CD4-positive, alpha-beta T cell treated with Interleukin-21 for 1 hour (primary cell): Measurements from ENCODE around the gene TM9SF2.
A peak's percentile ranks its signal among the peaks of the same experiment; 100 is the strongest.

Experiments
- DNase-seq: peaks from one replicate; pipeline ENCODE4 v3.0.0-alpha.2; 2020

Gene TM9SF2

GRCh38 chr13:99582511-99582910 lies 81.2 kb downstream of the TM9SF2 start:
- DNase-seq = no peak

- DNase-seq = no peak
These were observed 84.3 kb downstream of the TM9SF2 start for GRCh38 chr13:99585609-99586008.

GRCh38 chr13:99587021-99587420 lies 85.7 kb downstream of the TM9SF2 start:
- no peak for DNase-seq

DNA sequence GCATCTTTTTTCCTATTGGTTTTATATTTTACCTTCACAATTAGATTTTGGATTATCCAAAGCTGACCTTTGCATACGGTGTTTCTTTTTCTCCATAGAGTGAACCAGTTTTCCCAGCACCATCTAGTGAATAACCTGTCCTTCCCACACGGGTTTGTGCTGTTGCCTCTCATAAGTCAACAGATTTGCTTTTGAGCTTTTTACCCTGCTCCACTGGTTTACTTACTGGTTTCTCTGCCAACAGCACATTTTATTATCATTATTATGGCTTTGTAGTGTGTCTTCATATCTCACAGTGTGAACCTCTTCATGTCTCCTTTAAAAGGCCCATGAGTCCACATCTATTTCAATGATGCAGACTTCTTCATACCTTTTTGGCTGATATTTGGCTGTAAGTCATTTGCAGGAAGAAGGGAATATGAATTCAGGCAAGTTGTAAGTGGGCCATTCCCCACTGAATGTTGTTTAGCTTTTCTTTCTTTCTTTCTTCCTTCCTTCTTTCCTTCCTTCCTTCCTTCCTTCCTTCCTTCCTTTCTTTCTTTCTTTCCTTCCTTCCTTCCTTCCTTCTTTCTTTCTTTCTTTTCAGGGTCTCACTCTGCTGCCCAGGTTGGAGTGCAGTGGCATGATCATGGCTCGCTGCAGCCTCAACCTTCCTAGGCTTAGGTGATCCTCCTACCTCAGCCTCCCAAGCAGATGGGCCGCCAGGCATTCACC lies 86.8 kb downstream of the TM9SF2 start:
- no peak for DNase-seq

DNA sequence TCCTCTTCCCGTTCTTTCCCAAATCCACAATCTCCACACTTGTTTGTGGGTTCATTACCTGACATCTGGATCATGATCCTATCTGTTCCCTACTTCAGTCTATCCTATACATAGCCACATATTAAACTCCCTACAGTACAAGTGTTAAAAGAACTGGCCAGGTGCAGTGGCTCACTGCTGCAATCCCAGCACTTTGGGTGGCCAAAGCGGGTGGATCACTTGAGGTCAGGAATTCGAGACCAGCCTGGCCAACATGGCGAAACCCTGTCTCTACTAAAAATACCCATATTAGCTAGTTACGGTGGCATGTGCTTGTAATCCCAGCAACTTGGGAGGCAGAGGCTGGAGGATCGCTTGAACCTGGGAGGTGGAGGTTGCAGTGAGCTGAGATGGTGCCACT lies 88.3 kb downstream of the TM9SF2 start:
- DNase-seq = no peak

- DNase-seq = no peak
These were observed 89.3 kb downstream of the TM9SF2 start for GRCh38 chr13:99590519-99591011.

DNA sequence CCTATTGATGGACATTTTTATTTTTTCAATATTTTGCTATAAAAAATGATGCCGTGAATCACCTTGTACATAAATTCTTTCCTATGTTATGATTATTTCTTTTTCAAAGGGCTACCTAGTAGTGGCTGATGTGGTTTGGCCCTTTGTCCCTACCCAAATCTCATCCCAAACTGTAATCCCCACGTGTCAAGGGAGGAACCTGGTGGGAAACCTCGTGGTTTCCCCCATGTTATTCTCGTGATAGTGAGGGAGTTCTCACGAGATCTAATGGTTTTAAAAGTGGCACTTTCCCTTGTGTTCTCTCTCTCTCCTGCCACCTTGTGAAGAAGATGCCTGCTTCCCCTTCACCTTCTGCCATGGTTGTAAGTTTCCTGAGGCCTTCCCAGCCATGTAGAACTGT lies 94.9 kb downstream of the TM9SF2 start:
- no peak for DNase-seq

- DNase-seq = peak; percentile 14
These were observed 99.0 kb downstream of the TM9SF2 start for GRCh38 chr13:99600318-99600717.

GRCh38 chr13:99601535-99601934 lies 100.3 kb downstream of the TM9SF2 start:
- DNase-seq = peak; percentile 48

DNA sequence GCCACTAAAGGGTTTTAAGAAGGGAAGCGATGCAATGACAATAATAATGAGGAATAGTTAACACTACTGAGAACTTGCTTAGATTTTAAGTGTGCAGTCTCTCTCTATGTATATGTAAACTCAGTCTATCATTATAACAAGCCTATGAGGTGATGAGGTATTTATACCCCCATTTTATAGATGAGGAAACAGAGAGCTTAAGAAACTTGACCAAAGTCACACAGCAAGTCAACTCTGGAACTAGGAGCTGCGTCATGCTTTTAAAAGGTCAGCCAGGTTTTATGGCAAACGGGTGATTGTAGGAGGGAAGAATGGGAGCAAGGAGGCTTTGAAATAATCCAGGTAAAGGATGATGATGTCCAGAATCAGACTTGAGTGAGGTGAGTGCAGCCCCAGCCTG lies 103.4 kb downstream of the TM9SF2 start:
- DNase-seq = no peak

DNA sequence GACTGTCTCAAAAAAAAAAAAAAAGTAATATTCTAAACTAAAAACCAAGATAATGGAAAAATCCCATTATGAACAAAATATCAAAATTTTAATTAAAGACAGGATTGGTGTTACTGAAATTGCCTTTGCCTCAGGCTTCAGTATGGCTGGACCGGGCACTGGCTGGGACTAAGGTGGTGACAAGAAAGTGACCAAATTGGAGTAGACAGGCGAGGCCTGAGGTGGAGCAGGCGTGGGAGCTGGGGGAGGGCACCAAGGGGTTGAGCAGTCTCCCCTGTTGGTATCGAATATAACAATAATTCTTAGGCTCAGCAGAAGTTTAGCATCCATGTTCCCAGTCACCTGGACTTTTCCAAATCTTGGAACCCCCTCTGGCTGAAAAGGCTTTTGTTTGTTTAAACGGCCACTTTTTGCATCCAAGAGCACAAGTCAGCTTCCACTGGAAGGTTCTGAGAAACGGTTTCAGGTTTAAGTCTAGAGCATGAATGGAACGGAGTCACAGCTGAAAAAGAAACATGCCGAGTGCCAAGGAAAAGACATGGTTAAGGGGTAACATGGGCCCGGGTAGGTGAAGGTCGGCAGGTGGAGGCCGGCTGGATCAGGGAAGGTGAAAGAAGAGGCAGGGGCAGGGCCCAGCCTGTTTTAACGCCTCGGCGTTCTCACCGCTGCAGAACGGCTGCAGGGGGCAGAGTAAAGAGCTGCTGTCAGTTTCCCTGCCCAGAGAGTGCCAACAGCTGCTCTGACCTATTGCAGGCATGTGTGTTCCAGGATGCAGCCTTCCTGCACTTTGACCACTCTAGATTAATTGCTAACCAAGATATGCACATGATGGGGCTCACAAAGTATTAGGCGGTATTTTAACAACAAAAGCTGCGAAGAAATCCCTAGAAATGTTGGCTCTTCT lies 104.4 kb downstream of the TM9SF2 start:
- DNase-seq = peak; percentile 61

DNA sequence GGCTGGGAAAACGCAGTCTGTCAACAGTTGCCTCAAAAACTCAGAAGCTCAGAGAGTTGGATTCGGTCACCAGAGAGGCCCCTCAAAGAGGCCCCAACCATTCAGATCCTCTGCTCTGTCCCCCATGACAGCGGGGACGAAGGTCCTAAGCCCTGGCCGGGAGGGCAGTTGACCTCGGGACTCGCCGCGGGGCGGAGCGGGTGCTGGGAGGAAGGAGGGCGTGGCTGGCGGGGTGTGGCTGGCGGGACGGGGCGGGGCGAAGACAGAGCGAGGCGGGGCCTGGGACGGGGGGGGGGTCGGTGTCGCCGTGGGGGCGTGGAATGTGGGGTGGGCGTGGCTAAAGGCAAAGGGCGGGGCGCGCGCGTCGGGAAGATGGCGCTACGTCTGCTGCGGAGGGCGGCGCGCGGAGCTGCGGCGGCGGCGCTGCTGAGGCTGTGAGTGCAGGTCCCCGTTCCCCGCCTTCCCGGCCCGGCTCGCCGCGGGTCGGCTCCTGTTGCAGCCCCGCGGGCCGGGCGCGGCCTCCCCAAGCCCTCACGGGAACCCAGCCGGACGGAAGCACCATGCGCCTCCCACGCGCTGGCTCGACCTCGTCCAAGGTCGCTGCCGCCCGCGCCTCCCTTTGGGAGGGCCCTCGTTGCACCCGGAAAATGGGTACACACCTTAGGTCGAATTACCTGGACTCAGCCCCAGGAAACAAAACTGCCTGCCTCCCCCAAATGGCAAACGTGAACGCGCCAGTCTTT lies 105.2 kb downstream of the TM9SF2 start, which contains the start of gene CLYBL:
Gene CLYBL (plus strand): TSS at position 367 of the 743 bp plus-strand sequence.
- peak; percentile 92 for DNase-seq

DNA sequence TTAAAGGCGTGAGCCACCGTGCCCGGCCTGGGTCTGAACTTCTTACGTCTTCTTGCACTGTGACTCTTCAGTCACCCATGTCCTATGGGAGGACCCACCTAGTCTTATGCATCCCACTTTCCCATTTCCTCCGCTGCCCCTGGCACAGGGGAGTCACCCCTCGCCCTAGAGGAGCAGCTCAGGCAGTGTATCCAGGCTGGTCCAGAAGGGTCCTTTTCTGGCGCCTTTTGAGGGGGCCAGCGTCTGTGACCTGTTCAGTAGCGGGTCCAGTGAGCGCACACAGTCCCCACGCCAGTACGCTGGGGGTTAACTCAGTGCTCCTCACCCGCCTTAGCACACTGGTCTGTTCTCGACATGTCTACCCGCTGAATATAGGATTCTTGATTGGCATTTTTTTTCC lies 107.1 kb downstream of the TM9SF2 start:
- DNase-seq = no peak

GRCh38 chr13:99610702-99611289 lies 109.5 kb downstream of the TM9SF2 start:
- DNase-seq = no peak
